Astrocyte (in vitro differentiated cells and primary cell): Measurements from ENCODE around the gene BPIFB1. TPM values are rescaled to one million over a fixed set of nuclear protein-coding genes. Genes with fewer than 3 reads are reported as not detected.

ENCODE experiments used
- DNase-seq: peaks from one replicate; pipeline ENCODE4 v3.0.0-alpha.2; 2010; ENCODE audit warnings: low read depth
- FAIRE-seq: peaks from 2 replicates; lab custom pipeline; 2011; peaks lifted over from hg19 to GRCh38; lab: Jason Lieb, UNC
- H2AFZ ChIP-seq: 2 replicates; pipeline ENCODE4 v1.6.0; 2012; ENCODE audit warnings: low read depth, low read length, inconsistent platforms
- H3K27ac ChIP-seq: 2 replicates; pipeline ENCODE4 v1.5.1; 2011; ENCODE audit warnings: low read depth, low read length, inconsistent platforms
- H3K27me3 ChIP-seq: 2 replicates; pipeline ENCODE4 v1.6.0; 2011; ENCODE audit warnings: low read length, inconsistent platforms; ENCODE audit not compliant: insufficient read depth
- H3K36me3 ChIP-seq: 2 replicates; pipeline ENCODE4 v1.5.1; 2011; ENCODE audit warnings: low read length, inconsistent platforms; ENCODE audit not compliant: insufficient read depth
- H3K4me1 ChIP-seq: 2 replicates; pipeline ENCODE4 v1.5.1; 2011; ENCODE audit warnings: low read length, inconsistent platforms; ENCODE audit not compliant: insufficient read depth
- H3K4me2 ChIP-seq: 2 replicates; pipeline ENCODE4 v1.6.0; 2012; ENCODE audit warnings: low read length, inconsistent platforms
- H3K4me3 ChIP-seq: 2 replicates; pipeline ENCODE4 v1.5.1; 2011; ENCODE audit warnings: low read depth, mild to moderate bottlenecking, low read length, inconsistent platforms; ENCODE audit not compliant: insufficient read depth
- H3K79me2 ChIP-seq: 2 replicates; pipeline ENCODE4 v1.6.0; 2012; ENCODE audit warnings: mild to moderate bottlenecking, low read length, inconsistent platforms; ENCODE audit not compliant: insufficient read depth
- H3K9ac ChIP-seq: 2 replicates; pipeline ENCODE4 v1.6.0; 2012; ENCODE audit warnings: mild to moderate bottlenecking, low read length, inconsistent platforms
- H3K9me3 ChIP-seq: 2 replicates; pipeline ENCODE4 v1.5.1; 2012; ENCODE audit warnings: low read depth, mild to moderate bottlenecking, low read length, inconsistent platforms; ENCODE audit not compliant: insufficient read depth
- H4K20me1 ChIP-seq: 2 replicates; pipeline ENCODE4 v1.6.0; 2012; ENCODE audit warnings: low read length, inconsistent platforms; ENCODE audit not compliant: insufficient read depth
- H3K27ac Mint-ChIP-seq: one replicate; pipeline ENCODE4 v1.8.0; 2021; ENCODE audit warnings: mild to moderate bottlenecking, mixed read lengths; ENCODE audit not compliant: unreplicated experiment
- H3K27me3 Mint-ChIP-seq: one replicate; pipeline ENCODE4 v1.8.0; 2021; ENCODE audit warnings: low read depth, mixed read lengths; ENCODE audit not compliant: unreplicated experiment
- H3K36me3 Mint-ChIP-seq: one replicate; pipeline ENCODE4 v1.8.0; 2021; ENCODE audit warnings: low read depth, mixed read lengths; ENCODE audit not compliant: unreplicated experiment
- H3K4me1 Mint-ChIP-seq: one replicate; pipeline ENCODE4 v1.8.0; 2021; ENCODE audit warnings: low read depth, mixed read lengths; ENCODE audit not compliant: unreplicated experiment
- H3K4me3 Mint-ChIP-seq: one replicate; pipeline ENCODE4 v1.8.0; 2021; ENCODE audit warnings: mild to moderate bottlenecking, moderate library complexity, mixed read lengths; ENCODE audit not compliant: unreplicated experiment
- H3K9me3 Mint-ChIP-seq: one replicate; pipeline ENCODE4 v1.8.0; 2021; ENCODE audit warnings: mild to moderate bottlenecking, mixed read lengths; ENCODE audit not compliant: unreplicated experiment
- CTCF ChIP-seq: IDR thresholded peaks from 2 replicates; pipeline ENCODE4 v1.5.1; 2011; ENCODE audit warnings: low read depth, mild to moderate bottlenecking, inconsistent platforms, low read length, moderate library complexity; ENCODE audit not compliant: insufficient read depth
- EZH2 ChIP-seq: IDR thresholded peaks from 2 replicates; pipeline ENCODE4 v1.6.1; 2012; ENCODE audit warnings: mild to moderate bottlenecking, low read length, inconsistent platforms; ENCODE audit not compliant: insufficient read depth
- total RNA-seq: library from RNA; stranded (reverse); gene quantifications from 2 replicates; pipeline ENCODE4 v1.2.1, GENCODE V29; 2021

BPIFB1 gene
- total RNA-seq, 1 donor from 2014 or later = not detected

GRCh38 chr20:33290852-33291251, 7.8 kb downstream of the BPIFB1 start:
- DNase-seq = no peak
- Histone ChIP-seq H3K4me1 (no peaks in the 10 kb centered on the region), H3K27me3 (peaks cover 7% of the 10 kb centered on the region), H3K4me2 (no peak overlapping the region), H4K20me1 (no peaks in the 10 kb centered on the region), H3K9me3 (no peaks in the 10 kb centered on the region), H3K4me3 (no peak overlapping the region), H3K79me2 (no peaks in the 10 kb centered on the region), H3K9ac (no peak overlapping the region), H3K36me3 (no peaks in the 10 kb centered on the region), H3K27ac (no peak overlapping the region), H2AFZ (no peak overlapping the region)
- no peak overlapping the region for H3K4me3 Mint-ChIP-seq
- H3K27me3 Mint-ChIP-seq = peaks cover 61% of the 10 kb centered on the region
- no peaks in the 10 kb centered on the region for H3K4me1 Mint-ChIP-seq
- H3K9me3 Mint-ChIP-seq = peaks cover 5% of the 10 kb centered on the region
- no peaks in the 10 kb centered on the region for H3K36me3 Mint-ChIP-seq
- TF ChIP-seq EZH2 (no peak), CTCF (no peak)
- no peak overlapping the region for H3K27ac Mint-ChIP-seq
- FAIRE-seq = no peak

GRCh38 chr20:33291416-33291815, 8.4 kb downstream of the BPIFB1 start:
- H3K27me3 Mint-ChIP-seq = peaks cover 59% of the 10 kb centered on the region
- no peaks in the 10 kb centered on the region for H3K36me3 ChIP-seq
- H3K36me3 Mint-ChIP-seq = no peaks in the 10 kb centered on the region
- FAIRE-seq = no peak
- no peak overlapping the region for H2AFZ ChIP-seq
- H3K79me2 ChIP-seq = no peaks in the 10 kb centered on the region
- H3K9me3 Mint-ChIP-seq = peaks cover 5% of the 10 kb centered on the region
- no peak overlapping the region for H3K4me3 ChIP-seq
- H3K4me1 Mint-ChIP-seq = no peaks in the 10 kb centered on the region
- no peak overlapping the region for H3K4me2 ChIP-seq
- DNase-seq = no peak
- H3K27ac Mint-ChIP-seq = no peak overlapping the region
- H3K27ac ChIP-seq = no peak overlapping the region
- TF ChIP-seq EZH2 (no peak), CTCF (no peak)
- H3K4me3 Mint-ChIP-seq = no peak overlapping the region
- H4K20me1 ChIP-seq = no peaks in the 10 kb centered on the region
- H3K9ac ChIP-seq = no peak overlapping the region
- no peaks in the 10 kb centered on the region for H3K9me3 ChIP-seq
- H3K27me3 ChIP-seq = peaks cover 7% of the 10 kb centered on the region
- no peaks in the 10 kb centered on the region for H3K4me1 ChIP-seq

- Mint-ChIP-seq H3K9me3 (peaks cover 5% of the 10 kb centered on the region), H3K4me1 (no peaks in the 10 kb centered on the region), H3K4me3 (no peak overlapping the region), H3K36me3 (no peaks in the 10 kb centered on the region), H3K27me3 (peaks cover 59% of the 10 kb centered on the region), H3K27ac (no peak overlapping the region)
- no peak for FAIRE-seq
- no peaks in the 10 kb centered on the region for H3K36me3 ChIP-seq
- no peak overlapping the region for H3K4me3 ChIP-seq
- H3K27me3 ChIP-seq = peaks cover 7% of the 10 kb centered on the region
- peak; percentile 79 for TF ChIP-seq CTCF
- TF ChIP-seq EZH2 = no peak
- H2AFZ ChIP-seq = no peak overlapping the region
- H3K79me2 ChIP-seq = no peaks in the 10 kb centered on the region
- H3K4me2 ChIP-seq = no peak overlapping the region
- no peaks in the 10 kb centered on the region for H4K20me1 ChIP-seq
- no peak overlapping the region for H3K9ac ChIP-seq
- no peaks in the 10 kb centered on the region for H3K9me3 ChIP-seq
- no peak overlapping the region for H3K27ac ChIP-seq
- no peak for DNase-seq
- H3K4me1 ChIP-seq = no peaks in the 10 kb centered on the region
Measured at GRCh38 chr20:33291830-33292355, 8.9 kb downstream of the BPIFB1 start.
